HepG2 (cell line): ENCODE results near the gene PLIN3. TPM values are rescaled to one million over a fixed set of nuclear protein-coding genes. Genes with fewer than 3 reads are reported as not detected.

Experiments
- ATAC-seq: fragments of 200-7000 bp; cut with Tn5 transposase; 3 replicates; pipeline ENCODE4 v1.9.1; 2020; ENCODE audit warnings: mild to moderate bottlenecking, moderate library complexity
- BruUV-seq: library from RNA; stranded (reverse); fragments of 400-500 nt; replicated peaks from 2 replicates; lab custom pipeline; 2021; lab: Mats Ljungman, UMichigan
- CTCF ChIA-PET: fragments of 300-600 bp; formaldehyde crosslinking; extraction: SDS; loops from one replicate; lab custom pipeline; 2021; ENCODE audit warnings: low total read pairs, inconsistent platforms, low intra/inter-chr PET ratio; lab: Yijun Ruan, JAX
- POLR2A ChIA-PET: fragments of 350-600 bp; sonication (Branson Sonifier 250); formaldehyde crosslinking; loops from one replicate; lab custom pipeline; 2020; ENCODE audit warnings: antibody characterized with exemption, inconsistent platforms; lab: Yijun Ruan, JAX
- DNase-seq: peaks from one replicate; pipeline ENCODE4 v3.0.0-alpha.2; 2015; ENCODE audit warnings: low spot score
- FAIRE-seq: peaks from 3 replicates; lab custom pipeline; 2011; peaks lifted over from hg19 to GRCh38; lab: Jason Lieb, UNC
- H2AFZ ChIP-seq: one replicate; pipeline ENCODE4 v1.6.1; 2011; ENCODE audit warnings: low read length, inconsistent platforms
- H3K27ac ChIP-seq: fragments of 300-600 bp; 3 replicates; pipeline ENCODE4 v1.8.0; 2011; ENCODE audit warnings: mixed run types, mild to moderate bottlenecking, mixed read lengths, low read length, inconsistent platforms; ENCODE audit not compliant: insufficient read depth; ENCODE audit errors: extremely low read length
- H3K27me3 ChIP-seq, 2 experiments: fragments of 200-600 bp in 1 of 2; 2 replicates in 1 of 2; 3 replicates in 1 of 2; pipeline versions ENCODE4 v1.6.0 to v1.8.0; 2011; ENCODE audit warnings: low read length in 2 of 2, mild to moderate bottlenecking in 2 of 2, moderate library complexity in 2 of 2, inconsistent platforms in 1 of 2; ENCODE audit not compliant: insufficient read depth in 2 of 2, control insufficient read depth in 1 of 2
- H3K36me3 ChIP-seq, 2 experiments: fragments of 200-600 bp in 1 of 2; replicated peaks in 1 of 2; 2 replicates in 1 of 2; 3 replicates in 1 of 2; pipeline versions ENCODE4 v1.5.1 to v1.8.0; 2011; ENCODE audit warnings: low read length in 2 of 2, inconsistent platforms in 1 of 2; ENCODE audit not compliant: insufficient read depth in 2 of 2, control insufficient read depth in 1 of 2
- H3K4me1 ChIP-seq: 2 replicates; pipeline ENCODE4 v1.5.1; 2012; ENCODE audit warnings: low read length, inconsistent platforms; ENCODE audit not compliant: insufficient read depth
- H3K4me2 ChIP-seq: 2 replicates; pipeline ENCODE4 v1.6.0; 2011; ENCODE audit warnings: low read depth, low read length, inconsistent platforms
- H3K4me3 ChIP-seq, 3 experiments: fragments of 200-600 bp in 1 of 3; sonication (generic), shearing (Covaris generic) in 1 of 3; replicated peaks in 1 of 3; 2 replicates each; pipeline ENCODE4 v1.5.1; 2011 to 2016; ENCODE audit warnings: low read length in 3 of 3, inconsistent platforms in 2 of 3, low read depth in 2 of 3, mild to moderate bottlenecking in 2 of 3, control low read depth in 1 of 3, mixed read lengths in 1 of 3; ENCODE audit not compliant: insufficient read depth in 1 of 3
- H3K79me2 ChIP-seq: one replicate; pipeline ENCODE4 v1.6.1; 2011; ENCODE audit warnings: low read length, inconsistent platforms; ENCODE audit not compliant: insufficient read depth
- H3K9ac ChIP-seq: 2 replicates; pipeline ENCODE4 v1.6.0; 2011; ENCODE audit warnings: mild to moderate bottlenecking, low read depth, low read length, inconsistent platforms; ENCODE audit not compliant: insufficient read depth
- H3K9me3 ChIP-seq: 2 replicates; pipeline ENCODE4 v1.5.1; 2012; ENCODE audit warnings: mild to moderate bottlenecking, low read length
- H4K20me1 ChIP-seq: 2 replicates; pipeline ENCODE4 v1.6.0; 2011; ENCODE audit warnings: inconsistent platforms, mild to moderate bottlenecking, low read length, moderate library complexity; ENCODE audit not compliant: insufficient read depth
- ARNT2 ChIP-seq: sonication (generic); formaldehyde crosslinking; IDR thresholded peaks from 2 replicates; pipeline ENCODE4 v1.8.0; 2022; ENCODE audit warnings: mild to moderate bottlenecking, low read depth, missing genetic modification reagents, moderate library complexity
- ASH2L ChIP-seq: fragments of 300-600, 200-600 bp; sonication (generic); IDR thresholded peaks from 2 replicates; pipeline ENCODE4 v1.7.0; 2017; ENCODE audit warnings: low read depth, mild to moderate bottlenecking, moderate library complexity, mixed read lengths, low read length; ENCODE audit not compliant: insufficient read length
- CENPT ChIP-seq: sonication (generic); formaldehyde crosslinking; IDR thresholded peaks from 2 replicates; pipeline ENCODE4 v1.8.0; 2022; ENCODE audit warnings: low read depth, mild to moderate bottlenecking, moderate library complexity, missing genetic modification reagents
- E2F5 ChIP-seq: sonication (generic); formaldehyde crosslinking; conservative IDR thresholded peaks from 2 replicates; pipeline ENCODE4 v1.4.0; 2020; ENCODE audit warnings: missing genetic modification reagents
- ELF1 ChIP-seq: sonication (generic); formaldehyde crosslinking; IDR thresholded peaks from 2 replicates; pipeline ENCODE4 v1.4.0; 2020; ENCODE audit warnings: missing genetic modification reagents
- FOXO1 ChIP-seq: sonication (generic); formaldehyde crosslinking; IDR thresholded peaks from 2 replicates; pipeline ENCODE4 v1.4.0; 2020; ENCODE audit warnings: missing genetic modification reagents
- IRF1 ChIP-seq: sonication (generic); formaldehyde crosslinking; IDR thresholded peaks from 2 replicates; pipeline ENCODE4 v1.4.0; 2020; ENCODE audit warnings: low read depth, mild to moderate bottlenecking, missing genetic modification reagents
- MZF1 ChIP-seq: sonication (generic); formaldehyde crosslinking; IDR thresholded peaks from 2 replicates; pipeline ENCODE4 v1.8.1; 2023; ENCODE audit warnings: mild to moderate bottlenecking, missing genetic modification reagents, borderline replicate concordance
- NAIF1 ChIP-seq: sonication (generic); formaldehyde crosslinking; IDR thresholded peaks from 2 replicates; pipeline ENCODE4 v1.5.0; 2020; ENCODE audit warnings: mild to moderate bottlenecking, missing genetic modification reagents, borderline replicate concordance
- NCOA5 ChIP-seq: sonication (generic); formaldehyde crosslinking; IDR thresholded peaks from 2 replicates; pipeline ENCODE4 v1.4.0; 2020; ENCODE audit warnings: missing genetic modification reagents
- NRL ChIP-seq: sonication (generic); formaldehyde crosslinking; IDR thresholded peaks from 2 replicates; pipeline ENCODE4 v1.5.0; 2020; ENCODE audit warnings: missing genetic modification reagents, mild to moderate bottlenecking, moderate library complexity, borderline replicate concordance
- SMAD3 ChIP-seq: sonication (generic); formaldehyde crosslinking; IDR thresholded peaks from 2 replicates; pipeline ENCODE4 v1.4.0; 2020; ENCODE audit warnings: missing genetic modification reagents
- TBX2 ChIP-seq: sonication (generic); formaldehyde crosslinking; IDR thresholded peaks from 2 replicates; pipeline ENCODE4 v1.5.0; 2020; ENCODE audit warnings: missing genetic modification reagents, mild to moderate bottlenecking, borderline replicate concordance
- ZBTB38 ChIP-seq: sonication (generic); formaldehyde crosslinking; IDR thresholded peaks from 2 replicates; pipeline ENCODE4 v1.5.1; 2020; ENCODE audit warnings: mild to moderate bottlenecking, missing genetic modification reagents
- ZFAT ChIP-seq: sonication (generic); formaldehyde crosslinking; conservative IDR thresholded peaks from 2 replicates; pipeline ENCODE4 v1.8.1; 2023; ENCODE audit warnings: missing genetic modification reagents, inconsistent platforms
- ZMYM4 ChIP-seq: sonication (generic); formaldehyde crosslinking; IDR thresholded peaks from 2 replicates; pipeline ENCODE4 v1.8.1; 2023; ENCODE audit warnings: mild to moderate bottlenecking, missing genetic modification reagents
- ZNF224 ChIP-seq: sonication (generic); formaldehyde crosslinking; IDR thresholded peaks from 2 replicates; pipeline ENCODE4 v1.5.0; 2020; ENCODE audit warnings: mild to moderate bottlenecking, missing genetic modification reagents
- ZNF451 ChIP-seq: sonication (generic); formaldehyde crosslinking; IDR thresholded peaks from 2 replicates; pipeline ENCODE4 v1.5.0; 2020; ENCODE audit warnings: mild to moderate bottlenecking, missing genetic modification reagents
- ZNF615 ChIP-seq: sonication (generic); formaldehyde crosslinking; IDR thresholded peaks from 2 replicates; pipeline ENCODE4 v1.5.0; 2020; ENCODE audit warnings: mild to moderate bottlenecking, missing genetic modification reagents, borderline replicate concordance
- ZNF709 ChIP-seq: sonication (generic); formaldehyde crosslinking; IDR thresholded peaks from 2 replicates; pipeline ENCODE4 v1.5.0; 2020; ENCODE audit warnings: mild to moderate bottlenecking, missing genetic modification reagents
- ZNF720 ChIP-seq: sonication (generic); formaldehyde crosslinking; IDR thresholded peaks from 2 replicates; pipeline ENCODE4 v1.4.0; 2020; ENCODE audit warnings: missing genetic modification reagents
- WGBS: methylation state at CpG from one replicate; pipeline ENCODE4 v1.1.6; 2017; ENCODE audit warnings: low lambda C conversion rate; 5-methylcytosine and 5-hydroxymethylcytosine counted together
- in situ Hi-C: cut with HindIII; loops from 2 replicates; pipeline ENCODE4 v1.10.0; 2017; ENCODE audit warnings: low pct_unique_long_range_greater_than_20kb; ENCODE audit not compliant: extremely low pct_ligation_motif_present
- intact Hi-C: fragments of 100-400 bp; cut with micrococcal nuclease; formaldehyde crosslinking; loops from one replicate; pipeline ENCODE4 v1.10.0; 2022; ENCODE audit not compliant: unreplicated experiment
- polyA plus RNA-seq, 8 experiments: library from polyadenylated mRNA; depleted of rRNA in 3 of 8; stranded (reverse) in 7 of 8; unstranded in 1 of 8; fragments of >200 nt; fragmentation: Illumina TruSeq in 4 of 8; extraction: Trizol in 4 of 8; gene quantifications; 2 replicates each; pipeline versions ENCODE4 v1.2.1 to v1.2.3, GENCODE V29; 2011 to 2016; ENCODE audit warnings: low read depth in 4 of 8, missing spikeins in 1 of 8, mixed read lengths in 1 of 8; ENCODE audit not compliant: insufficient read depth in 1 of 8
- total RNA-seq, 5 experiments: library from RNA; depleted of rRNA; stranded (reverse); fragments of >200 nt; fragmentation: Illumina TruSeq; extraction: Trizol; gene quantifications; 2 replicates each; pipeline ENCODE4 v1.2.3, GENCODE V29; 2016; ENCODE audit warnings: low read depth in 1 of 5
- TF ChIP-seq, protein P1 (sequence below): IDR thresholded peaks from 2 replicates; pipeline ENCODE4 v1.6.1; 2016; ENCODE audit warnings: low read depth, borderline replicate concordance
- TF ChIP-seq, protein P2 (sequence below): sonication (generic); formaldehyde crosslinking; IDR thresholded peaks from 2 replicates; pipeline ENCODE4 v1.5.1; 2020; ENCODE audit warnings: missing genetic modification reagents, mild to moderate bottlenecking, borderline replicate concordance

The PLIN3 gene
- total and polyA plus RNA-seq, 2 of the 13 experiments (the other 11 are each of a cell fraction or from before 2014, with no cell fraction given) = 49.3 to 57.9 TPM

DNA sequence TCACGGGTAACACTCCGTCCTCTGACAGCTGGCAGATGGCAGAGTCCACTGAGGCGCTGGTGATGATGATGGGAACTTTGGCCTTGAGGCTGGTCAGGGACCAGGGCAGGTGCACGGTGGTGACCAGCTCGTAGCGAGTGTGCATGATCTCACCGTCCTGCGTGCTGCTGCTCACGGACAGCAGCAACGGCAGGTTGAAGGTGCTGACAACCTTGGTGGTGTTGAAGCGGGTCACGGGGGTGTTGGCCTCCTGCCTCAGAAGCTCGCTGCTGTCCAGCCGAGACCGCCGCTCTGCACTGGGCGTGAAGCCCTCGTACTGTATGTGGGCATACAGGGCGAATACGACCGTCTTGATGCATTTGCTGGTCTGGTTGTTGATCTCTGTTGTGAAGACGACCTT is 23.6 kb upstream of the PLIN3 start:
- Histone ChIP-seq H3K9ac (no peak overlapping the region), H3K4me3 (peak overlapping the region in 1 of 3 experiments; percentile 57; a peak in 2 of 6 replicates), H2AFZ (no peak overlapping the region), H3K79me2 (no peaks in the 10 kb centered on the region), H3K9me3 (no peaks in the 10 kb centered on the region), H3K4me2 (peak overlapping the region; percentile 65), H3K27ac (no peak overlapping the region), H4K20me1 (no peaks in the 10 kb centered on the region), H3K36me3 (no peaks in the 10 kb centered on the region), H3K4me1 (peaks cover 32% of the 10 kb centered on the region), H3K27me3 (peaks cover 3 to 20% of the 10 kb centered on the region in 2 experiments; a peak in 2 of 5 replicates)
- ATAC-seq (peak; percentile 64), DNase-seq (no peak), FAIRE-seq (no peak)
- intact Hi-C loops (loop anchor here (1.0 kb wide), 1 partner anchor 20 kb away; no protein-coding TSS in a partner anchor), in situ Hi-C loops (no loop called here)
- 19% methylated on average over 6 of the region's 22 CpGs for WGBS
- ChIA-PET CTCF (no interaction called here), POLR2A (interaction anchor here (1.2 kb wide), 1 partner anchor 17 kb away, joined by 3 read pairs; no protein-coding TSS in a partner anchor)
- no TSS peak for BruUV-seq
- TF ChIP-seq ARNT2 (no peak), ZMYM4 (CRISPR knock-in tag) (no peak), TBX2 (no peak), IRF1 (CRISPR knock-in tag) (no peak), MZF1 (CRISPR knock-in tag) (no peak), CENPT (no peak), ZNF709 (CRISPR knock-in tag) (no peak), ZNF451 (CRISPR knock-in tag) (no peak), NAIF1 (CRISPR knock-in tag) (no peak), ZNF224 (CRISPR knock-in tag) (no peak), FOXO1 (CRISPR knock-in tag) (0 out of 2 replicates have a peak, but pooled peaks have one; percentile 12), E2F5 (no peak), SMAD3 (CRISPR knock-in tag) (no peak), NRL (CRISPR knock-in tag) (peak; percentile 55; the same call in 1 of the 2 replicates), ELF1 (no peak), ZFAT (no peak), ZNF720 (no peak), NCOA5 (no peak), ZBTB38 (CRISPR knock-in tag) (peak; percentile 75; the same call in 1 of the 2 replicates), ASH2L (no peak), ZNF615 (no peak)
- TF ChIP-seq, protein P1, sequence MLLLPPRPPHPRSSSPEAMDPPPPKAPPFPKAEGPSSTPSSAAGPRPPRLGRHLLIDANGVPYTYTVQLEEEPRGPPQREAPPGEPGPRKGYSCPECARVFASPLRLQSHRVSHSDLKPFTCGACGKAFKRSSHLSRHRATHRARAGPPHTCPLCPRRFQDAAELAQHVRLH (CRISPR knock-in tag) = no peak
- TF ChIP-seq, protein P2, sequence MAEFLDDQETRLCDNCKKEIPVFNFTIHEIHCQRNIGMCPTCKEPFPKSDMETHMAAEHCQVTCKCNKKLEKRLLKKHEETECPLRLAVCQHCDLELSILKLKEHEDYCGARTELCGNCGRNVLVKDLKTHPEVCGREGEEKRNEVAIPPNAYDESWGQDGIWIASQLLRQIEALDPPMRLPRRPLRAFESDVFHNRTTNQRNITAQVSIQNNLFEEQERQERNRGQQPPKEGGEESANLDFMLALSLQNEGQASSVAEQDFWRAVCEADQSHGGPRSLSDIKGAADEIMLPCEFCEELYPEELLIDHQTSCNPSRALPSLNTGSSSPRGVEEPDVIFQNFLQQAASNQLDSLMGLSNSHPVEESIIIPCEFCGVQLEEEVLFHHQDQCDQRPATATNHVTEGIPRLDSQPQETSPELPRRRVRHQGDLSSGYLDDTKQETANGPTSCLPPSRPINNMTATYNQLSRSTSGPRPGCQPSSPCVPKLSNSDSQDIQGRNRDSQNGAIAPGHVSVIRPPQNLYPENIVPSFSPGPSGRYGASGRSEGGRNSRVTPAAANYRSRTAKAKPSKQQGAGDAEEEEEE (CRISPR knock-in tag) = no peak
